ENCODE data around the gene MYH11. TPM values are rescaled to one million over a fixed set of nuclear protein-coding genes. Genes with fewer than 3 reads are reported as not detected.

MYH11 gene
- total and polyA plus RNA-seq, 2 experiments from 2014 or later, result 1.6 to 5.9 TPM

- TF ChIP-seq REST (IDR thresholded peaks at IDR 0.05; ENCODE audit: unreplicated experiment) (no peak), STAT1 (IDR thresholded peaks at IDR 0.05; ENCODE audit: unreplicated experiment) (no peak), ETS1 (IDR thresholded peaks at IDR 0.05) (no peak), EZH2phosphoT487 (IDR thresholded peaks at IDR 0.05; ENCODE audit: unreplicated experiment) (no peak), POLR2AphosphoS5 (IDR thresholded peaks at IDR 0.05; ENCODE audit: low read depth) (no peak)
- H3K4me3 Mint-ChIP-seq, result no peak overlapping the region
- peaks cover 5% of the 10 kb centered on the region for H3K4me1 Mint-ChIP-seq
- Histone ChIP-seq H3F3A (replicated peaks; ENCODE audit: low read depth) (no peaks in the 10 kb centered on the region), H3K9me2 (ENCODE audit: insufficient read depth) (no peaks in the 10 kb centered on the region), H4K20me1 (replicated peaks; ENCODE audit: insufficient read depth) (no peaks in the 10 kb centered on the region), H3K79me2 (replicated peaks; ENCODE audit: insufficient read depth) (no peaks in the 10 kb centered on the region), H3K36me3 (ENCODE audit: insufficient read depth) (no peaks in the 10 kb centered on the region), H3K4me3 (no peak overlapping the region), H2AFZ (no peak overlapping the region; the same call in 1 of the 2 replicates), H3K4me1 (ENCODE audit: insufficient read depth) (no peaks in the 10 kb centered on the region), H3K4me2 (no peak overlapping the region), H3K27me3 (ENCODE audit: insufficient read depth) (no peaks in the 10 kb centered on the region), H3K27ac (ENCODE audit: low read depth) (no peak overlapping the region)
- DNase-seq (ENCODE audit: low spot score) (no peak), ATAC-seq (peak; percentile 39; the same call in 2 of the 3 replicates)
- no peaks in the 10 kb centered on the region; the same call in 2 of the 3 replicates for H3K9me3 Mint-ChIP-seq
- no peak overlapping the region for H3K27ac Mint-ChIP-seq
- H3K27me3 Mint-ChIP-seq (ENCODE audit: insufficient read depth, low read depth, poor library complexity), result peaks cover 5% of the 10 kb centered on the region
- H3K36me3 Mint-ChIP-seq (ENCODE audit: low read depth), result no peaks in the 10 kb centered on the region
Observed at GRCh38 chr16:15739464-15739863, 117.4 kb downstream of the MYH11 start.

GRCh38 chr16:15737140-15737644, 119.6 kb downstream of the MYH11 start:
- Mint-ChIP-seq H3K27ac (no peak overlapping the region), H3K4me3 (no peak overlapping the region), H3K27me3 (ENCODE audit: insufficient read depth, low read depth, poor library complexity) (peaks cover 5% of the 10 kb centered on the region), H3K4me1 (peaks cover 5% of the 10 kb centered on the region), H3K36me3 (ENCODE audit: low read depth) (no peaks in the 10 kb centered on the region), H3K9me3 (no peaks in the 10 kb centered on the region; the same call in 2 of the 3 replicates)
- Histone ChIP-seq H4K20me1 (replicated peaks; ENCODE audit: insufficient read depth) (no peaks in the 10 kb centered on the region), H2AFZ (no peak overlapping the region), H3K79me2 (replicated peaks; ENCODE audit: insufficient read depth) (no peaks in the 10 kb centered on the region), H3K4me1 (ENCODE audit: insufficient read depth) (no peaks in the 10 kb centered on the region), H3K36me3 (ENCODE audit: insufficient read depth) (no peaks in the 10 kb centered on the region), H3K9me2 (ENCODE audit: insufficient read depth) (no peaks in the 10 kb centered on the region), H3F3A (replicated peaks; ENCODE audit: low read depth) (no peaks in the 10 kb centered on the region), H3K4me3 (no peak overlapping the region), H3K4me2 (no peak overlapping the region), H3K27me3 (ENCODE audit: insufficient read depth) (no peaks in the 10 kb centered on the region), H3K27ac (ENCODE audit: low read depth) (no peak overlapping the region)
- DNase-seq (ENCODE audit: low spot score) (no peak), ATAC-seq (no peak)
- TF ChIP-seq NANOG (IDR thresholded peaks at IDR 0.05; ENCODE audit: borderline replicate concordance), result no peak
- TF ChIP-seq EZH2phosphoT487 (IDR thresholded peaks at IDR 0.05; ENCODE audit: unreplicated experiment), result no peak
- TF ChIP-seq ZNF114 (CRISPR knock-in tag; IDR thresholded peaks at IDR 0.05), result no peak
- TF ChIP-seq POLR2AphosphoS5 (IDR thresholded peaks at IDR 0.05; ENCODE audit: low read depth), result no peak
- TF ChIP-seq ZNF331 (CRISPR knock-in tag; IDR thresholded peaks at IDR 0.05; ENCODE audit: low read depth), result no peak
- no peak for TF ChIP-seq JUNB (IDR thresholded peaks at IDR 0.05; ENCODE audit: unreplicated experiment)
- no peak for TF ChIP-seq STAT1 (IDR thresholded peaks at IDR 0.05; ENCODE audit: unreplicated experiment)
- no peak for TF ChIP-seq ETS1 (IDR thresholded peaks at IDR 0.05)
